ENCODE measurements around the gene RIBC2. TPM values are rescaled to one million over a fixed set of nuclear protein-coding genes. Genes with fewer than 3 reads are reported as not detected.

RIBC2 gene
- total RNA-seq, 3 donors from 2014 or later (not counting 1 experiment from before 2014, with no cell fraction given) = 0.38 to 0.86 TPM; not detected in 1

GRCh38 chr22:45476814-45477213 lies 63.3 kb downstream of the RIBC2 start:
- no peak for DNase-seq
- no peak for ATAC-seq
- Histone ChIP-seq H3K9me3 (ENCODE audit: control insufficient read depth, insufficient read depth, low read length) (no peaks in the 10 kb centered on the region), H3K27ac (ENCODE audit: low read length) (no peak overlapping the region), H3K4me3 (ENCODE audit: low read length) (no peak overlapping the region), H3K27me3 (ENCODE audit: control insufficient read depth, insufficient read depth, low read length) (no peaks in the 10 kb centered on the region), H3K36me3 (ENCODE audit: control insufficient read depth, insufficient read depth, low read length) (no peaks in the 10 kb centered on the region), H3K4me1 (ENCODE audit: control insufficient read depth, insufficient read depth, low read length) (no peaks in the 10 kb centered on the region)
- Mint-ChIP-seq H3K36me3 (no peaks in the 10 kb centered on the region), H3K4me3 (no peak overlapping the region), H3K4me1 (no peaks in the 10 kb centered on the region), H3K9me3 (no peaks in the 10 kb centered on the region), H3K27ac (no peak overlapping the region), H3K27me3 (ENCODE audit: low read depth in 2 of 2) (peaks cover 0 to 6% of the 10 kb centered on the region in 2 donors)
- 83% methylated on average over 6 of the region's 6 CpGs for WGBS (ENCODE audit: insufficient coverage)
- TF ChIP-seq CTCF (IDR thresholded peaks at IDR 0.05) = no peak
- intact Hi-C loops (cut with micrococcal nuclease) = loop anchor here (5.0 kb wide), 1 partner anchor 50 kb away; no protein-coding TSS in a partner anchor

GRCh38 chr22:45477366-45478107 lies 64.0 kb downstream of the RIBC2 start:
- DNase-seq (no peak), ATAC-seq (no peak)
- Histone ChIP-seq H3K27ac (ENCODE audit: low read length) (no peak overlapping the region), H3K36me3 (ENCODE audit: control insufficient read depth, insufficient read depth, low read length) (no peaks in the 10 kb centered on the region), H3K4me1 (ENCODE audit: control insufficient read depth, insufficient read depth, low read length) (no peaks in the 10 kb centered on the region), H3K4me3 (ENCODE audit: low read length) (no peak overlapping the region), H3K9me3 (ENCODE audit: control insufficient read depth, insufficient read depth, low read length) (no peaks in the 10 kb centered on the region), H3K27me3 (ENCODE audit: control insufficient read depth, insufficient read depth, low read length) (no peaks in the 10 kb centered on the region)
- H3K4me3 Mint-ChIP-seq = no peak overlapping the region
- H3K27me3 Mint-ChIP-seq (ENCODE audit: low read depth in 2 of 2) = peaks cover 0 to 6% of the 10 kb centered on the region in 2 donors
- intact Hi-C loops (cut with micrococcal nuclease) = loop anchor here (5.0 kb wide), 1 partner anchor 50 kb away; no protein-coding TSS in a partner anchor
- 86% methylated on average over 7 of the region's 7 CpGs for WGBS (ENCODE audit: insufficient coverage)
- no peak overlapping the region for H3K27ac Mint-ChIP-seq
- no peaks in the 10 kb centered on the region for H3K9me3 Mint-ChIP-seq
- H3K36me3 Mint-ChIP-seq = no peaks in the 10 kb centered on the region
- TF ChIP-seq CTCF (IDR thresholded peaks at IDR 0.05) = no peak
- no peaks in the 10 kb centered on the region for H3K4me1 Mint-ChIP-seq

- 94% methylated on average over 11 of the region's 11 CpGs for WGBS (ENCODE audit: insufficient coverage)
- DNase-seq (no peak), ATAC-seq (no peak)
- no peaks in the 10 kb centered on the region for H3K36me3 Mint-ChIP-seq
- H3K36me3 ChIP-seq (ENCODE audit: control insufficient read depth, insufficient read depth, low read length) = no peaks in the 10 kb centered on the region
- intact Hi-C loops (cut with micrococcal nuclease) = loop anchor here (5.0 kb wide), 1 partner anchor 49 kb away; no protein-coding TSS in a partner anchor
- no peaks in the 10 kb centered on the region for H3K9me3 ChIP-seq (ENCODE audit: control insufficient read depth, insufficient read depth, low read length)
- no peaks in the 10 kb centered on the region for H3K4me1 Mint-ChIP-seq
- no peaks in the 10 kb centered on the region for H3K4me1 ChIP-seq (ENCODE audit: control insufficient read depth, insufficient read depth, low read length)
- H3K27ac Mint-ChIP-seq = no peak overlapping the region
- no peak for TF ChIP-seq CTCF (IDR thresholded peaks at IDR 0.05)
- H3K27me3 ChIP-seq (ENCODE audit: control insufficient read depth, insufficient read depth, low read length) = no peaks in the 10 kb centered on the region
- no peak overlapping the region for H3K4me3 Mint-ChIP-seq
- peaks cover 0 to 6% of the 10 kb centered on the region in 2 donors for H3K27me3 Mint-ChIP-seq (ENCODE audit: low read depth in 2 of 2)
- H3K9me3 Mint-ChIP-seq = no peaks in the 10 kb centered on the region
- H3K27ac ChIP-seq (ENCODE audit: low read length) = no peak overlapping the region
- no peak overlapping the region for H3K4me3 ChIP-seq (ENCODE audit: low read length)
Observed at GRCh38 chr22:45478108-45478771, 64.7 kb downstream of the RIBC2 start.
